Astrocyte of the cerebellum (primary cell): ENCODE results near the gene SMYD3.
"Not testable (repeated sequence)": the region's sequence is repeated elsewhere in the genome, so short reads cannot be mapped to it uniquely, and the experiment has no call there.

ENCODE experiments used
- DNase-seq: peaks from one replicate; pipeline ENCODE4 v3.0.0-alpha.2; 2011; ENCODE audit warnings: low read depth
- H3K4me3 ChIP-seq: 2 replicates; pipeline ENCODE4 v1.5.1; 2011; ENCODE audit warnings: mild to moderate bottlenecking, low read depth, low read length, moderate library complexity
- in situ Hi-C: cut with HindIII; loops from 2 replicates; pipeline ENCODE4 v1.10.0; 2017; ENCODE audit warnings: low sequenced_read_pairs
- TF ChIP-seq, protein P1 (sequence below): IDR thresholded peaks from 2 replicates; pipeline ENCODE4 v1.5.1; 2012; ENCODE audit warnings: low read length, low read depth, moderate library complexity, mild to moderate bottlenecking; ENCODE audit errors: missing control alignments

SMYD3 gene

DNA sequence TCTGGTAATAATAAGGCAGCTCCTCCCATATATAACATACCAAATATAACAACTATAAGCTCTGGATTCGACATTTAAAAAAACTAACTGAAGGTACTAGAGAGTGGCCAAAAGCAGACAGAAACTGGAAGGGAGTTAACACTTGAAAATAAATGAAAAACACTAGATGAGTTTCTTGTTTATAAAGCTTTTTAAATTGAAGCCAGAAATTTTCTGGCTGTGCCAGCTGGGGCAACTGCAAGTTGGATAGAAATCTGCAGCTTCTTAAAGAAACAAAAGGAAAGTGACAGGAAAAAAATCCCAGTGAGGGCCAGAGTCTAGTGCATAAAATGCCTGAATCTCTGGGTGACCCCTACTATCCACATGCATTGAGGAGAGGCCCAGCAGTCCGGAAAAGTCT, 432.7 kb downstream of the SMYD3 start:
- no peak overlapping the region for H3K4me3 ChIP-seq
- TF ChIP-seq, protein P1, sequence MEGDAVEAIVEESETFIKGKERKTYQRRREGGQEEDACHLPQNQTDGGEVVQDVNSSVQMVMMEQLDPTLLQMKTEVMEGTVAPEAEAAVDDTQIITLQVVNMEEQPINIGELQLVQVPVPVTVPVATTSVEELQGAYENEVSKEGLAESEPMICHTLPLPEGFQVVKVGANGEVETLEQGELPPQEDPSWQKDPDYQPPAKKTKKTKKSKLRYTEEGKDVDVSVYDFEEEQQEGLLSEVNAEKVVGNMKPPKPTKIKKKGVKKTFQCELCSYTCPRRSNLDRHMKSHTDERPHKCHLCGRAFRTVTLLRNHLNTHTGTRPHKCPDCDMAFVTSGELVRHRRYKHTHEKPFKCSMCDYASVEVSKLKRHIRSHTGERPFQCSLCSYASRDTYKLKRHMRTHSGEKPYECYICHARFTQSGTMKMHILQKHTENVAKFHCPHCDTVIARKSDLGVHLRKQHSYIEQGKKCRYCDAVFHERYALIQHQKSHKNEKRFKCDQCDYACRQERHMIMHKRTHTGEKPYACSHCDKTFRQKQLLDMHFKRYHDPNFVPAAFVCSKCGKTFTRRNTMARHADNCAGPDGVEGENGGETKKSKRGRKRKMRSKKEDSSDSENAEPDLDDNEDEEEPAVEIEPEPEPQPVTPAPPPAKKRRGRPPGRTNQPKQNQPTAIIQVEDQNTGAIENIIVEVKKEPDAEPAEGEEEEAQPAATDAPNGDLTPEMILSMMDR = no peak
- in situ Hi-C loops = no loop called here
- no peak for DNase-seq

DNA sequence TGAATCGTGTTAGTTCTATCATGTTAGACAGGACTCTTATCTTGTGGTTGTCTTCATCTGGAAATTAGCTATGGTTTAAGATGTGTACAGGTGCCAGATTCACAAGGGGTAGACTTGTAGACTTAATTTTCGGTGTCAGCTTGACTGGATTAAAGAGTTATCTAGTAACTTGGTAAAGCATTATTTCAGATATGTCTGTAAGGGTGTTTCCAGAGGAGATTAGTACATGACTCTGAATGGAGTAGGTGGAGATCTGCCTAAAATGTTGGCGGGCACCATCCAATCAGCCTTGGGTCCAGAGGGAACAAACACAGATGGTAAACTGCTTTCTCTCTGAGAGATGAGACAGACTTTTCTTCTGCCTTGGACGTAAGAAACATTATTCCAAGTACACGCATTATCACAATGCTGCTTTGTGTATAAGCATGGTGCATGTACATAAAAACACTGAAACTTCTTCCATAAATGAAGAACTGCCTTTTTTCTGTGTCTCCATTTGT, 434.6 kb downstream of the SMYD3 start:
- no peak overlapping the region for H3K4me3 ChIP-seq
- TF ChIP-seq, protein P1 = no peak
- in situ Hi-C loops = no loop called here
- peak; percentile 6 for DNase-seq

DNA sequence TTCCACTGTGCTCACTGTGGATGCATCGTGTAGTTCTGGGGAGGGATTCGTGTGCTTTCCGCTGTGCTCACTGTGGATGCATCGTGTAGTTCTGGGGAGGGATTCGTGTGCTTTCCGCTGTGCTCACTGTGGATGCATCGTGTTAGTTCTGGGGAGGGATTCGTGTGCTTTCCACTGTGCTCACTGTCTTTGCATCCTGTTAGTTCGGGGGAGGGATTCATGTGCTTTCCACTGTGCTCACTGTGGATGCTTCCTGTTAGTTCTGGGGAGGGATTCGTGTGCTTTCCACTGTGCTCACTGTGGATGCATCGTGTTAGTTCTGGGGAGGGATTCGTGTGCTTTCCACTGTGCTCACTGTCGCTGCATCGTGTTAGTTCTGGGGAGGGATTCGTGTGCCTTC, 435.1 kb downstream of the SMYD3 start:
- H3K4me3 ChIP-seq, in situ Hi-C loops, DNase-seq: not testable (repeated sequence)

DNA sequence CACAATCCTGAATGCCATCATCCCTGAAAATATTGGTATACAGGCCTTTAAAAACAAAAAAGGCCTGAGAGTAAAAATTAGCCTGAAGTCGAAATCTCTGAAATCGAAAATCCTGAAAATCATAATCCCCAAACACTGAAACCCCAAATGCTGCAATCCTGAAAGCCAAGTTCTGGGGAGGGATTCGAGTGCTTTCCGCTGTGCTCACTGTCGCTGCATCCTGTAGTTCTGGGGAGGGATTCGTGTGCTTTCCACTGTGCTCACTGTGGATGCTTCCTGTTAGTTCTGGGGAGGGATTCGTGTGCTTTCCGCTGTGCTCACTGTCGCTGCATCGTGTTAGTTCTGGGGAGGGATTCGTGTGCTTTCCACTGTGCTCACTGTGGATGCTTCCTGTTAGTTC, 435.5 kb downstream of the SMYD3 start:
- H3K4me3 ChIP-seq, in situ Hi-C loops, DNase-seq: not testable (repeated sequence)

DNA sequence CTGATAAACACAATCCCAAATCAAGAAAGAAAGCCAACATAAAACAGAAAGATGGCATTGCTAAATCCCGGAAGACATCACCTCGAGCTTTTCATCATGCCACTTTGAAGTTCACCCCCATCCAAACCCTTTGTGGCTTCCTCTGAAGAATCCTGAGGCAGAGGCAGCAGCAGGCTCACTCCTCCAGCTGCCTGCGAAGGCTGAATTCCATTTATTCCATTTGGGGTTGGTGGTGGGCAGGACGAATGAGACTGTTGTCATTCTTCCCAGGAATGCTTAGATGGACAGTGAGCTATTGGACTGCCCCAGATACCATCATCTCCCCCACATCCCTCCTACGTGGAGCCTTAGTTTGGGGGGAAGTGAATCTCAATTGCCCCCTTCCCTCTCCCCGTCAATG, 437.5 kb downstream of the SMYD3 start:
- in situ Hi-C loops = no loop called here
- no peak for DNase-seq
- no peak overlapping the region for H3K4me3 ChIP-seq
- TF ChIP-seq, protein P1 = no peak

DNA sequence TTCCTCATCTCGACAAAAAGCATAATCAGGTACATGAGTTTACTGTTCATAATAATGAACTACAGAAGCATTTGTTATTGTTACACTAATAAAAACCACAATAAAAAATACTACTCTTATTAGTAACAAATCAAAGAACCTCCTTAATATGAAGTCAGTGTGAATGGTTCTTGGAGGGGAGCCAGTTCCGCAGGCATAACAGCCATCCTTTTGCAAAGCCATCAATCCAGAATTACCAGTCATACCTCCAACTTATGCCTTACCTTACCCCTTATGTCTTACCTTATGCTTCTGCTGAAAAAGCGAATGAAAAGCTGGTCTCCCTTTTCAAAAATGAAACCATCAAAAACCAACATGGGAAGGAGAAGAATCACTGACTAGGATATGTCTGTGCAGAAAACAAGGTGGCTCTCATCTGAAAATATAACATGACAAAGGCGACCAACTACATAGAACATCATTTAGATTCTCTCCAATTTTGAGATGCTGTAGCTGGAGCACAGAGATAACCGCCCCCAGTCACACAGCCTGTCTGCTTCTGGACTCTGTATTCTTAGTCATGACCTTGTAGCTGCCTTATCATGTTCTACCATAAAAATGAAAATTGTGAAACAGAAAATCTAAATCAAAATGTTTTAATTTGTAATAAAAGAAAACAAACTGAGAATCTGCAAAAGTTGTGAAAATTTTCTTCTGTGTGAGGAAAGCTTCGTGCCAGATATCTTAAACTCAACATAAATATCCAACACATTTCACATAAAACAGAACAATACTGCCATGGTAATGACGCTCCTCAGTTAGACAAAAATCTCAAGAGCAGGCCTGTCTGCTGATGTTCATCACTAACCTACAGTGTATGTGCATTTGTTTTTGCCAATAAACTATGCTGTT, 438.2 kb downstream of the SMYD3 start:
- DNase-seq = no peak
- in situ Hi-C loops = no loop called here
- no peak overlapping the region for H3K4me3 ChIP-seq
- TF ChIP-seq, protein P1 = no peak

DNA sequence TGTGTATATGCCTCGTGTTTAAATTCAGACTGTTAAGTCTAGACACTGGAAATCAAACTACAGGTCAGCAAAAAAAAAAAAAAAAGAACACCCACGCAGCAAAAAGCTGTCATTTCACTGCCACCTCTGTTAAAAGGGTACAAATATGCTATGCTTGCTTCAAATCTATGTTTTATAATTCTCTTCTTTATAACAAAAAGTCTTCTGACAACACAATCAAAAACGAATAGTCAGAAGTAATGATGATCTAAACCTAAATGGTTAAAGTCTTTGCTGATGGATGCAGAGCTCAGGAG, 438.9 kb downstream of the SMYD3 start:
- DNase-seq = no peak
- in situ Hi-C loops = no loop called here
- TF ChIP-seq, protein P1 = no peak
- no peak overlapping the region for H3K4me3 ChIP-seq
